ENCODE data around the gene PTPN2. TPM values are rescaled to one million over a fixed set of nuclear protein-coding genes. Genes with fewer than 3 reads are reported as not detected.
"Not testable (repeated sequence)": the region's sequence is repeated elsewhere in the genome, so short reads cannot be mapped to it uniquely, and the experiment has no call there.

Gene PTPN2
- total RNA-seq, 1 donor: 29.4 TPM

GRCh38 chr18:12779043-12779442, 105.0 kb downstream of the PTPN2 start:
- no peak for TF ChIP-seq CTCF (IDR thresholded peaks at IDR 0.05; ENCODE audit: insufficient read depth, low read length)
- no peak overlapping the region for H3K4me3 ChIP-seq (ENCODE audit: low read depth, low read length)
- no peak for DNase-seq (ENCODE audit: low read depth)

GRCh38 chr18:12777500-12777944, 106.5 kb downstream of the PTPN2 start:
- no peak overlapping the region for H3K4me3 ChIP-seq (ENCODE audit: low read depth, low read length)
- DNase-seq (ENCODE audit: low read depth): no peak
- TF ChIP-seq CTCF (IDR thresholded peaks at IDR 0.05; ENCODE audit: insufficient read depth, low read length): no peak

- H3K4me3 ChIP-seq (ENCODE audit: low read depth, low read length): no peak overlapping the region
- no peak for DNase-seq (ENCODE audit: low read depth)
- no peak for TF ChIP-seq CTCF (IDR thresholded peaks at IDR 0.05; ENCODE audit: insufficient read depth, low read length)
These were observed 107.1 kb downstream of the PTPN2 start for GRCh38 chr18:12776821-12777471.

- not testable (repeated sequence) for H3K4me3 ChIP-seq (ENCODE audit: low read depth, low read length); DNase-seq (ENCODE audit: low read depth)
These were observed 107.6 kb downstream of the PTPN2 start for GRCh38 chr18:12776415-12776814.

- no peak overlapping the region for H3K4me3 ChIP-seq (ENCODE audit: low read depth, low read length)
- no peak for DNase-seq (ENCODE audit: low read depth)
- TF ChIP-seq CTCF (IDR thresholded peaks at IDR 0.05; ENCODE audit: insufficient read depth, low read length): no peak
These were observed 109.1 kb downstream of the PTPN2 start for GRCh38 chr18:12774982-12775381.

- DNase-seq (ENCODE audit: low read depth): no peak
- no peak overlapping the region for H3K4me3 ChIP-seq (ENCODE audit: low read depth, low read length)
- no peak for TF ChIP-seq CTCF (IDR thresholded peaks at IDR 0.05; ENCODE audit: insufficient read depth, low read length)
These were observed 110.7 kb downstream of the PTPN2 start for GRCh38 chr18:12773369-12773768.

- no peak for DNase-seq (ENCODE audit: low read depth)
- TF ChIP-seq CTCF (IDR thresholded peaks at IDR 0.05; ENCODE audit: insufficient read depth, low read length): no peak
- H3K4me3 ChIP-seq (ENCODE audit: low read depth, low read length): no peak overlapping the region
These were observed 111.9 kb downstream of the PTPN2 start for GRCh38 chr18:12772111-12772510.
